Body of pancreas (tissue), 4 donors: Measurements from ENCODE around the gene KRTAP4-8.
"Not testable (repeated sequence)": the region's sequence is repeated elsewhere in the genome, so short reads cannot be mapped to it uniquely, and the experiment has no call there.

Experiments used
- CTCF ChIP-seq, 7 experiments: fragments of 450-650 bp in 4 of 7; fragments of 200-600 bp in 3 of 7; sonication (generic) in 3 of 7; IDR thresholded peaks; one replicate each; pipeline ENCODE4 v1.5.1; 2016 to 2019; ENCODE audit warnings: antibody characterized with exemption in 7 of 7
- POLR2A ChIP-seq, 3 donors: fragments of 450-650 bp; IDR thresholded peaks; one replicate each; pipeline ENCODE4 v1.6.1; 2016; ENCODE audit warnings: antibody characterized with exemption in 3 of 3, mild to moderate bottlenecking in 2 of 3

- not testable (repeated sequence) for TF ChIP-seq CTCF, POLR2A (IDR thresholded peaks at IDR 0.05)
Measured at GRCh38 chr17:41108728-41109386, 10.9 kb upstream of the KRTAP4-8 start.
